M059J (cell line): ENCODE measurements around the gene ITIH5. TPM values are rescaled to one million over a fixed set of nuclear protein-coding genes. Genes with fewer than 3 reads are reported as not detected.
A peak's percentile ranks its signal among the peaks of the same experiment; 100 is the strongest.

Experiments
- DNase-seq: peaks from one replicate; pipeline ENCODE4 v3.0.0-alpha.2; 2012; ENCODE audit warnings: low read depth
- total RNA-seq: library from RNA; depleted of rRNA; stranded (reverse); fragments of >200 nt; shearing (Covaris generic); gene quantifications from 2 replicates; pipeline ENCODE4 v1.2.3, GENCODE V29; 2014

Gene ITIH5
- total RNA-seq, 1 experiment from 2014 or later = 2.1 TPM

GRCh38 chr10:7587168-7587864 lies 79.5 kb downstream of the ITIH5 start:
- no peak for DNase-seq

- no peak for DNase-seq
Observed at GRCh38 chr10:7585228-7585627, 81.5 kb downstream of the ITIH5 start.

- DNase-seq = no peak
Observed at GRCh38 chr10:7583626-7584025, 83.1 kb downstream of the ITIH5 start.

GRCh38 chr10:7580520-7580919 lies 86.2 kb downstream of the ITIH5 start:
- no peak for DNase-seq

GRCh38 chr10:7579681-7580080 lies 87.1 kb downstream of the ITIH5 start:
- DNase-seq = no peak

GRCh38 chr10:7577579-7577978 lies 89.2 kb downstream of the ITIH5 start:
- DNase-seq = no peak

- DNase-seq = no peak
Observed at GRCh38 chr10:7577176-7577575, 89.6 kb downstream of the ITIH5 start.

GRCh38 chr10:7576340-7576739 lies 90.4 kb downstream of the ITIH5 start:
- DNase-seq = no peak

GRCh38 chr10:7572391-7572790 lies 94.4 kb downstream of the ITIH5 start:
- peak; percentile 16 for DNase-seq

- DNase-seq = no peak
Observed at GRCh38 chr10:7571981-7572380, 94.8 kb downstream of the ITIH5 start.

GRCh38 chr10:7567911-7568620 lies 98.7 kb downstream of the ITIH5 start:
- DNase-seq = no peak

GRCh38 chr10:7566891-7567290 lies 99.9 kb downstream of the ITIH5 start:
- DNase-seq = no peak

- DNase-seq = no peak
Observed at GRCh38 chr10:7565871-7566270, 100.9 kb downstream of the ITIH5 start.

- no peak for DNase-seq
Observed at GRCh38 chr10:7563770-7564169, 103.0 kb downstream of the ITIH5 start.

- DNase-seq = no peak
Observed at GRCh38 chr10:7563368-7563767, 103.4 kb downstream of the ITIH5 start.

- DNase-seq = no peak
Observed at GRCh38 chr10:7561985-7562384, 104.8 kb downstream of the ITIH5 start.

GRCh38 chr10:7561216-7561893 lies 105.4 kb downstream of the ITIH5 start:
- DNase-seq = no peak

- no peak for DNase-seq
Observed at GRCh38 chr10:7560519-7560918, 106.2 kb downstream of the ITIH5 start.

GRCh38 chr10:7559386-7559785 lies 107.4 kb downstream of the ITIH5 start:
- DNase-seq = peak; percentile 33

GRCh38 chr10:7558036-7558435 lies 108.7 kb downstream of the ITIH5 start:
- DNase-seq = no peak

- DNase-seq = no peak
Observed at GRCh38 chr10:7553531-7553930, 113.2 kb downstream of the ITIH5 start.

GRCh38 chr10:7551950-7552716 lies 114.6 kb downstream of the ITIH5 start:
- no peak for DNase-seq
